HG03280 (cell line): ENCODE results near the gene SIPA1.
"Not testable (repeated sequence)": the region's sequence is repeated elsewhere in the genome, so short reads cannot be mapped to it uniquely, and the experiment has no call there.

Experiments used
- ATAC-seq: cut with Tn5 transposase; IDR thresholded peaks from one replicate; pipeline ENCODE4 v1.9.1; 2021; ENCODE audit warnings: mild to moderate bottlenecking, moderate library complexity; ENCODE audit not compliant: unreplicated experiment

The SIPA1 gene

DNA sequence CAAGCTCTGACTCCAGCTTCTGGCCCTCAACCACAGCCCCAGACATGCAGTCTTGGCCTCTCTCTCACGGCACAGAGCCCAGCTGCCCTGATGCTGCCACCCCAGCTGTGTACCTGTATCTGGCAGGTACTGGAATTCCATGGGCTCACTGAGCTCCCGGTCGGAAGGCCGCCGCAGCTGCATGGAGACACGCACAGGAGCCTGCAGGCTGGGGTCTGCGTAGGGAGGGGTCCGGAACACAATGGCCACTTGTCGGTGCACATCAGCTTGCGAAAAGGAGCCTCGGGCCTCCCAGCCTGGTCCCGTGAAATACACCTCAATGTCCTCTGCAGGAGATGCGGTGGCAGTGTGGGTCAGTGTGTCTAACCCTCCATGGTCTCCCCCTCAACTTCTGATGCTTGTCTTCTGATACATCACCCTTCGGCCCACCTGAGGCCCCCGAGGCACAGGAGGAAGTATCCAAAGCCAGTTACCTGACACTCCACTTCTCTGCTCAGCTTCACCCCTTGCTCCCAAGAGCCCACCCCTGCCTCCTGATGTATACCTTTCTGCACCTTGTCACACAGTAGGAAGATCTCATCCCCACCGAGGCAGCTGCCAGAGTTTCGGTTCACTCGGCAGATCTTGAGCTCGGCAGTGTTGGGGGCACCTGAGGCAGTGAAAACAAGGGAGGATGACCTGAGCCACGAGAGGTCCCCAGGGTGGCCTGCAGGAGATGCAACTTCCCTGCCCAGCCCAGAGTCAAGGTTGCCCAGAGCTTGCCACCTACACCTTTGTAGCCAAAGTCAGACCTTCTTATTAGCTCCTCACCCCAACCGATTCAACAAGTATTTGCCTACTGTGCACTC lies 20.5 kb downstream of the SIPA1 start:
- no peak for ATAC-seq

DNA sequence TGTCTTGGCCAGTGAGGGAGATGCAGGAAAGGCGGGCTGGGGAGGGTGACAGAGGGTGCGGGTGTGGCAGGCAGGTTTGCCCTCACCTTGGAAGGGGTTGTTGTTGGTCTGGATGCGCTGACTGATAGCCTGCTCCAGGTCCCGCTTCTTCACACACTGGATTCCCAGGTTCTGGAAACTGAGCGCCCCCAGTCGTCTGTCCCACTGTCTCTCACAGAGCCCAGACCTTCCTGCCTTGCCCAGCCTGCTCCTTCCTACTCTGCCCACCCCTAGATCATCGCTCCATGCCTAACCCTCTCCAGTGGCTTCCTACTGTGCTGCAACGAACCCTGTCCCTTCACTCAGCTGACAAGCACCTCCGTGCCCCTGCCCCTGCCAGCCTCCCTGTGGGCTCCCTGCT lies 22.1 kb downstream of the SIPA1 start:
- no peak for ATAC-seq

DNA sequence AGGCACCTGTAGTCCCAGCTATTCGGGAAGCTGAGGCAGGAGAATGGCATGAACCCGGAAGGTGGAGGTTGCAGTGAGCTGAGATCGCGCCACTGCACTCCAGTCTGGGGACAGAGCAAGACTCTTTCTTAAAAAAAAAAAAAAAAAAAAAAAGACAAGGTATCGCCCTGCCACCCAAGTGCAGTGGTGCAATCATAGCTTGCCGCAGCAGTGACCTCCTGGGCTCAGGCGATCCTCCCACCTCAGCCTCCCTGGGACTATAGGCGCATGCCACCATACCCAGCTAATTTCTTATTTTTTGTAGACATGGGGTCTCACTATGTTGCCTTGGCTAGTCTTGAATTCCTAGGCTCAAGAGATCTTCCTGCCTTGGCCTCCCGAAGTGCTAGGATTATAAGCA lies 23.0 kb downstream of the SIPA1 start:
- ATAC-seq, result not testable (repeated sequence)

DNA sequence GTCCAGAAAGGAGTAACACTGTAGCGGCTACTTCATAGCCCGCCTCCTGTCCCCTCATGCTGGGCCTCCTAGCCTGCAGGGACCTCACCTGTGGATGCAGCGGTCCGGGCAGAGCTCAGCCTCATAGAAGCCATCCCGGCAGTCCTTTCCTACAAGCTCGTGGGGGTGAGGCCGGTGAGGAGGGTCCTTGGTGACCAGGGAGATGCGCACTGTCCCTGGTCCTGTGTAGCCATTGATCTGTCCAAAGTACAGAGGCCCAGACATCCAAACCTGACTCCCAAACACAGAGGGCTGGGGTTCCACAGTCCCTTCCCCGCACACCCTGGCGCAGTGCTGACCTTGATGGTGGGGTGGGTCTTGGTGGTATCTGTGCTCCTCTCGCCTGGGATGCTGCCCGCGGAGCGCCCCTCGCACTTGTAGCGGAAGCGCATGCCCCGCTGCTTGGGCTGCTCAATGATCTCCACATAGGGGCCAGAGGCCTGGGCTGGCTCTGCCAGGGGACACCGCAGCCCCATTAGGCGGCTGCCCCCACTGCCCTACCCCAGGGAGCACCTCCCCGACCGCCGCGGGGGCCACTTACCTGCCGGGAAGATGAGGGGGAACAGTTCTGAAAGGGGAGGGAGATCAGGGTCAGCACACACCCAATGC lies 23.8 kb downstream of the SIPA1 start:
- ATAC-seq, result no peak

DNA sequence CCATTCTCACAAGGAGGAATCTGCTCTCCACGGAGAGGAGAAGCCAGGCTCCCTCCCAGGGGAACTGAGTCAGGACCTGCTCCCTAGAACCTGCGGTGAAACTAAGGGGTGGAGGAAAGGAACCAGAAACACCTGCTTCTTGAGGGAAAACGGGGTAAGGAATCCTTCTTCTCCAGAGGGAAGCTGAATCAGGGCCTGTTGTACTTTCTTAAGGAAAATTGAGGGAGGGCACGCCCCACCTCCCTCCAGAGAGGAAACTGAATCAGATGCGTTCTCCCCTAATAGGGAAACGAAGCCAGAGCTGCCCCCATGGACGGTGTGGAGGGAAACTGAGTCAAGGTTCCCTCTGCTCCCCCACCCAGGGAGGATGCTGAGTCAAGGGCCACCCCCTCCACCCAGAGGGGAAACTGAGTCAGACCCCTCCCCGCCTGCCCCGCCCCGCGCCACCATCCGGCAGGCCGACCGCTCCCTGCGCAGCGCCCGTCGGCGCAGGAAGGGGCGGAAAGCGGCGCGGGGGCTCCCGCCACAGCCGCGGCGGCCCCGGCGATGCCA lies 24.4 kb downstream of the SIPA1 start:
- no peak for ATAC-seq

DNA sequence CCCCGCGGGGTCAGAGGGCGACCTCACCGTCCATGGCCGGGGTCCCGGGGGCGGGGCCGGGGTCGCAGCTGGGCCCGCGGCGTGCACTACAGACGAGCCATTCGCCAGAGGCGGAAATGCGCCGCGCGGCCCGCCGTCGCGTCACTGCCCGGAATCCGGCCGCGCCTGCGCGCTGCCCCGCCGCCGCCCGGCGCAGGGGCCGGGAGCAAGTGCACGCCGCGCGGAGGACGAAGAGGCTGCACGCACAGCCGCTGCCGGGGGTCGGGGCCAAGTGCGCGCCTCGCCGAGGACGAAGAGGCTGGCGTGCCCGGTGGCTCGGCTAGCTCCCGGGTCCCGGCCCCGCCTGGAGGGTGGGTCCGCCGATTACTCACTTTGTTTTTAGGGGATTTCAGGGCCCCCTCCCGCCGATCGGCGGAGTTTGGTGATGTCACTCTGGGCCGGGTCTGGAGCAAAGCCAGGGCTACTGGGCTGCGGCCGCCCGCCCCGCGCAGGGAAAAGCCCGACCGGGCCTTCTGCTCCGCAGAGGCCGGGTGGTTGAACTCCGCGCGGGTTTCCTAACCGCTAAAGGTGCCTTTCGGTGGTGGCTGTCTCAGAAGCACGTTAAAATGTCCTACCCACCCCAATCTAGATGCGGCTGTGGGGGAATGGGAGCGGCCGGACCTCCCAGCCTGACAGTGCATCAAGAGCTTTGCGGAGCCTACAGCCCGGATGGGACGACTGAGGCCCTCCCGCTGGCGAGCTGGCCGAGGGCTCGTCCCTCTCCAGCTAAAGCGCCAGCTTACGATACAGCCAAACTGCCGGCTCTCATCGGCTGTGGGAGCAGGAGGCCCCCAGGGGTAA lies 25.1 kb downstream of the SIPA1 start, which contains the start of gene RELA:
Gene RELA, minus strand, starts transcription at position 118 of the 840 bp plus-strand sequence. Its CDS starts 84 bp downstream, at position 34.
- ATAC-seq, result peak; percentile 87

DNA sequence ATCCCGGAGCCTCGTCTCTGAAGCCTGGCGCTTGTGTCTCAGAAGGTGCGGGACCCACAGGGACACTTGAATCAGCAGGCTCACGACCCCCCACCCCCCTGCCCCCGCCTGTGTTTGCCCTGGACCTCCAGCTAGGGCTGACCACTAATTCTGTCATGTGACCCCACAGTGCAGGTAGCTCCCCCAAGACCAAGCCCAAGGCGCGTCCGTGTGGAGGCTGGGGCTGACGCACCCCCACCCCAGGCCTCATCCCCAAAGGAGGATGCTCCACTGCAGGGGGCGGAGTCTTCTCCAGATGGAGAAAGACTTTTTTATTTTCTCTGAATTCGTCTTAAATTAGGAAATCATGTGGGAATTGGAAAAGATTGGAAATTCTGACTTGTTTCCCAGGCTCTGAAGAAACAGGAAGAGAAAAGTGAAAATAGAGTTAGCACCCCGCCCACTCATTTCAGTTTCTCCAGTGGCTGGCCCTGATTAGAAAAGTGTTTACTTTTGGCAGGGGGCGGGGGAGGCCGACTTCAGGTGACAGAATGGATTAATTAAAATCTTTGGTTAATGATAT lies 25.8 kb downstream of the SIPA1 start:
- peak; percentile 11 for ATAC-seq

DNA sequence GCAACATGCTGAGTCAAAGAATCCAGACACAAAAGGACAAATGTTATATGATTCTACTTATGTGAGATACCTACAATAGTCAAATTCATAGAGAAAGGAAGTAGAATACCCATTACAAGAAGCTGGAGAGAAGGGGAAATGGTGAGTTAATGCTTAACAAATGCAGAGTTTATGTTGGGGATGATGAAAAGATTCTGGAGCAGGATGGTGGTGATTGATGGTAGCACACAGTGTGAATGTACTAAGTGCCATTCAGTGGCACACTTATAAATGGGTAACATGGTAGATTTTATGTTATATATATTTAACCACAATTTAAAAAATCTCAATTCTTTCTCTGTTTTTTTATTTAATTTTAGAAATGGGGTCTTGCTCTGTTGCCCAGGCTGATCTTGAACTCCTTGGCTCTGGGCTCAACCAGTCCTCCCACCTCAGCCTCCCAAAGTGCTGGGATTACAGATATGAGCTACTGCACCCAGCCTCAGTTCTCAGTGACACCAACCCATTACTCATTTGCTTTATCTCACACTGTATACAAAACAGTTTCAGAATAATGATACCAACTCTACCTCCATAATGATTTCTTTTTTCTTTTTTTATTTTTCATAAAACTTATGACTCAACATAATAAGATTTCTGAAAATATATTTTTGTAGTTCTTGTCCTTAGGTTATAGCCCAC lies 34.4 kb downstream of the SIPA1 start:
- ATAC-seq, result no peak

DNA sequence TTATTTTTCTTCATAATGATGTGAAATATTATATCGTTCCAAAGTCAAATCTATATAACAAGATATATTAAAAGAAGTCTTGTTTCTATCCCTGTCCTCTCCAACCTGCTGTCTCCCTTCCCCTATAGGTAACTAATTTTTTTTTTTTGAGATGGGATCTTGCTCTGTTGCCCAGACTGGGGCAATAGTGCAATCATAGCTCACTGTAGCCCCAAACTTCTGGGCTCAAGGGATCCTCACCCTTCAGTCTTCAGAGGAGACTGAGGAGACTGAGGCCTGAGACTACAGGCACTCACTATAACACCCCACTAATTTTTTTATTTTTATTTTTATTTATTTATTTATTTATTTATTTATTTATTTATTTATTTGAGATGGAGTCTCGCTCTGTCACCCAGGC lies 35.1 kb downstream of the SIPA1 start:
- ATAC-seq, result no peak

DNA sequence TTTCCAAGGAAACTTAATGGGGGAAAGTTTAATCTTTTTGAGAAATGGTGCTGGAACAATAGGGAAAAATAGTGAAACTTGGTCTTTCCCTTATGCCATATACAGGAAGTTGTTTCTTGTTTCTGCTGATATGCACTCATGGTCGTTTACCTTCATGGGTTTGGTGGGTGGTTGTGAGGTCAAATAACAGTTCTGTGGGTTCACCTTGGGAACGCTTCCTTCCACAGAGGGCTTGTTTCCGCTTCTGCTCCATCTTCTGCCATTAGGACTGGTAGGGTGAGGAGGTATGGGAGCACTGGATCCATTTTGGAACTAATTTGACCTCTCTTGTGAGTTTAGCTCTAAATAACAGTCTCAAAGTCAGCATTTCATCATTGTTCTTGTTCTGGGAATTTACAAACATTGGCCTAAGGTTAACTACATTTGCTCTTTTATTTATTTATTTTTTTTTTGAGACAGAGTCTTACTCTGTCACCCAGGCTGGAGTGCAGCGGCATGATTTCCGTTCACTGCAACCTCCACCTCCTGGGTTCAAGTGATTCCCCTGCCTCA lies 42.4 kb downstream of the SIPA1 start:
- ATAC-seq, result no peak

DNA sequence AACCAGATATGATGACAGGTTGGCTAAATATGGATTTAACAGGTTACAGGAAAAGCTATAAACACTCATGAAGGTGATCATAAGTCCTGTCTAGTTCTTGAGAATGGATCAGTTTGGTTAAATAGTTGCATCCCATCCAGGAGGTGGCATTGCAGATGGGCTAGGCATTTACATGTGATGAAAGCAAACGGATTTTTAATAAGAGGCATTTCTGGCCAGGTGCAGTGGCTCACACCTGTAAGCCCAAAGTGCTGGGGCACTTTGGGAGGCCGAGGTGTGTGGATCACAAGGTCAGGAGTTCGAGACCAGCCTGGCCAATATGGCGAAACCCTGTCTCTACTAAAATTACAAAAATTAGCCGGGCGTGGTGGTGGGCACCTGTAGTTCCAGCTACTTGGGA lies 45.6 kb downstream of the SIPA1 start:
- not testable (repeated sequence) for ATAC-seq

DNA sequence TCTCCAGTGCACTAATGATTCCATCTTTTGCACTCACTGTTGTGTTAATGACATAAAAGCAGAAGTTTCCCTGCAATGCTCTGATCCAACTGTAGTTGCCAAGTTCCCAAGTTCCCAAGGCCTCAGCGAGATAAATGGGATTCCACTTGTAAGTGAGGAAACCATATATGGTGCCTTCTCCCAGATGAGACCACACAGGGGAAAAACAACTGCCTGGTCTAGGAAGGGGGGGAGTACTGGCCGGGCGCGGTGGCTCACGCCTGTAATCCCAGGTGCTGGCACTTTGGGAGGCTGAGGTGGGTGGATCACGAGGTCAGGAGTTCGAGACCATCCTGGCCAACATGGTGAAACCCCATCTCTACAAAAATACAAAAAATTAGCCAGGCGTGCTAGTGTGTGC lies 48.1 kb downstream of the SIPA1 start:
- no peak for ATAC-seq

DNA sequence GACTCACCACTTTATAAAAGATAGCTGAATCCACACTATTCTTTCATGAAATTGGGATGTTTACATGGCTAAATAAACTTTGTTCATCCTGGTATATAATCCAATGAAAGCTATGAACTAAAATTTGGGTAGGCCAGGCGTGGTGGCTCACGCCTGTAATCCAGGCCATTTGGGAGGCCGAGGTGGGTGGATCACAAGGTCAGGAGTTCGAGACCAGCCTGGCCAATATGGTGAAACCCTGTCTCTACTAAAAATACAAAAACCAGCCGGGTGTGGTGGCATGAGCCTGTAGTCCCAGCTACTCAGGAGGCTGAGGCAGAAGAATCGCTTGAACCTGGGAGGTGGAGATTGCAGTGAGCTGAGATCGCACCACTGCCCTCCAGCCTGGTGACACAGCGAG lies 53.9 kb downstream of the SIPA1 start:
- not testable (repeated sequence) for ATAC-seq

DNA sequence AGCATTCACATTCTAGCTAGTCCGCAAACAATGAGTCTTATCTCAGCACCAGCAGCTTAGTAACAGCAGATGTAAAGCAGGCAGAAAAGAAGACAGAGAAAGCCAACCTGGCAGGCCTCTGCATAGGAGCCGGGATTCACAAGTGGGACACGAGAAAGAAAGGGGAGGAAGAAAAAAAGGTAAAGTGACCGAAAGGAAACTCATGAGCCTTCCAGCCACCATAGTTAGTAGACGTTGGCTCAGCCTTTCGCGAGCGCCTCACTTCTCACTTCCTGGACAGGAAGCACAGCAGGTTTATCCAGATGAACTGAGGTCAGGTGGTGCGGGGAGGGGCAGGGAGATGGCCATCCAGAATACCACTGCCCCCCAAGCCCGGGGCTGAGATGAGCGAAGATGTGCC lies 54.5 kb downstream of the SIPA1 start:
- ATAC-seq, result no peak

DNA sequence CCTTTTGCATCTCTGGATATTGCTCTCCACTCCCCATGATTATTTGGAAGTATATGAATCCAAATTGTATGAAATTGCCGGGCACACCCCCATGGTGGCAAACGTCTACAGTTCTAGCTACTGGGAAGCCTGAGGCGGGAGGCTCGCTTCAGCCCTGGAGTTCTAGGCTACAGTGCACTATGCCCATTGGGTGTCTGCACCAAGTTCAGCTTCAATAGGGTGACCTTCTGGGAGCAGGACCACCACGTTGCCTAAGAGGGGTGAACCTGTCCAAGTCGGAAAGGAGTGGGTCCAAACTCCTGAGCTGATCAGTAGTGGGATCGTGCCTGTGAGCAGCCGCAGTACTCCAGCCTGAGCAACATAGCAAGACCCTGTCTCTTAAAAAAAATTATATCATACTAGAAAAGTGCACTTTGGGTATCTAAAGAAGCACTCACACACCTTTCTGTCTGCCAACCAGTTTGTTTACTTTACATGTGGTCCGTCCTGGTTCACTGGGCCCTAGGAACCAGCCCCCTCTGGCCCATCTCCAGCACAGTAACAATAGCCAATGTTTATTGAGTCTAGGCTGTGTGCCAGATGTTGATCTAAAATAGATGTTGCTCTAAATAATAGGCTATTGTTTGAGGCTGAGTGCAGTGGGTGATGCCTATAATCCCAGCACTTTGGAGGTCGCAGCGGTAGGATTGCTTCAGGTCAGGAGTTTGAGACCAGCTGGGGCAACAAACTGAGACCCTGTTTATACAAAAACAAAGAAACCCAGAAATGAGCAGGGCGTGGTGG lies 57.7 kb downstream of the SIPA1 start:
- no peak for ATAC-seq

DNA sequence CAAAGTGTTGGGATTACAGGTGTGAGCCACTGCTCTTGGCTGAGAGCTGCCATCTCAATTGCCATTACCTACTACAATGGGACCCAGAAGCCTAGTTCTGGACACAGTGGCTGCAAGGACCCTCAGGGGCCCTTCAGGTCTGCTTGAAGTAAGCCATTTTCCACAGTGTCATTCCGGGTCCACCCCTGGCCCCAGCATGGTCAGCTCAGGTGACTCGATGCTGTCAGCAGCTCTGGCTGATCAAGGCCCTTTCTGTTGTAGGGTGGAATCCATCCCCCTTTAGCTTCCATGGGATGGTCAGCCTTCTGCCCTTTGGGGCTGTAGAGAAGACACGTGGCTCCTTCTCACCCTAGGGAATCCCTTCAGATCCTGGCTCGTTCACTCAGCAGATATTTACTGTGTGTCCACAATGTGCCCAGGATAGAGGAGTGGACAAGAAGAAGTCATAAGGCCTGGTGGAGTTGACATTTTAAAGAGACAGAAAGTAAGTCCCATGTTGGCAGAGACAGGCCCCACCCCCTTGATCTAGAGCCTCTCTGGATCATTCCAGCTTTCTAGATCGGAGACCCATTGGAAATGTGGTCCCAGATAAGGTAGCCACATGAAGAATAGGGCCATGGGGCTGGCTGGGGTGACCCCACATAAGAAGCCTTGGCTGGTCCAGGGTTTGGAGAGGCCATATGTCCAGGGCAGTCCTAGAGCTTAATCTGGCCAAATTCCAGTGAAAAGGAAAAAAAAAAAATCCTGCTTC lies 59.1 kb downstream of the SIPA1 start:
- no peak for ATAC-seq

DNA sequence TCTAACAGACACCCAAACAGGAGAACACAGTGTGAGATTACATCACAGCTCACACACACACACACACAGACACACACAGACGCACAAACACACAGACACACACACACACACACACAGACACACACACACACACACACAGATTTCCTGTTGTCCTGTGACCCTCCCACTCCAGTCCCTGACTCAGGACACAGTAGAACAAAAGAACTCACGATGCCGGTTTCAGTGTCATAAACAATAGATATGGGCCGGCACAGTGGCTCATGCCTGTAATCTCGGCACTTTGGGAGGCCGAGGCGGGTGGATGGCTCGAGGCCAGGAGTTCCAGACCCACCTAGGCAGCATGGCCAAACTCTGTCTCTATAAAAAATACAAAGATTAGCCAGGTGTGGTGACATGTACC lies 60.3 kb downstream of the SIPA1 start:
- ATAC-seq, result no peak

DNA sequence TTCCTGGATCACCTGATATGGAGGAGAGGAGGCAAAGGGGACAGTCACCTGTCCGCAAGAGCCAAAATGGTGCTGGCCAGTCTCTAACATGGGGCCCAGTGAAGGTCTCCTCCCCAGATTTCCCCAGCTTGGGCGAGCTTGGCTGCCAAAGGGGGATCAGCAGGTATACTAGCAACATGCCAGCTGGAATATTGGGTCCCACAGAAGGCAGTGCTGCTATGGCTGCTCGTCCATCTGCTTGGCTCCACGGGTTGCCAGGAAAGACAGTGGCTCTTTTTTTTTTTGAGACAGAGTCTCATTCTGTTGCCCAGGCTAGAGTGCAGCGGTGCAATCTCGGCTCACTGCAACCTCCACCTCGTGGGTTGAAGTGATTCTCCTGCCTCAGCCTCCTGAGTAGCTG lies 61.4 kb downstream of the SIPA1 start:
- ATAC-seq, result no peak
